Muscle of leg (tissue), 11 donors: ENCODE data around the gene MBOAT7. TPM values are rescaled to one million over a fixed set of nuclear protein-coding genes. Genes with fewer than 3 reads are reported as not detected.

Experiments
- DNase-seq: peaks from one replicate; pipeline ENCODE4 v3.0.0; 2013
- H3K27ac ChIP-seq: one replicate; pipeline ENCODE4 v1.5.1; 2013; ENCODE audit warnings: mild to moderate bottlenecking, low read length, control low read depth
- H3K27me3 ChIP-seq: one replicate; pipeline ENCODE4 v1.6.1; 2013; ENCODE audit warnings: low read length; ENCODE audit not compliant: control insufficient read depth, insufficient read depth
- H3K36me3 ChIP-seq: one replicate; pipeline ENCODE4 v1.6.1; 2013; ENCODE audit warnings: low read length; ENCODE audit not compliant: control insufficient read depth, insufficient read depth
- H3K4me1 ChIP-seq: one replicate; pipeline ENCODE4 v1.6.1; 2013; ENCODE audit warnings: low read length; ENCODE audit not compliant: control insufficient read depth, insufficient read depth
- H3K4me3 ChIP-seq: one replicate; pipeline ENCODE4 v1.5.1; 2013; ENCODE audit warnings: low read length, control low read depth
- H3K9me3 ChIP-seq: replicated peaks from 2 replicates; pipeline ENCODE4 v1.6.1; 2013; ENCODE audit warnings: low read depth, low read length; ENCODE audit not compliant: control insufficient read depth
- WGBS: methylation state at CpG from one replicate; pipeline ENCODE4 v1.1.5; 2013; ENCODE audit warnings: missing lambda C conversion rate; ENCODE audit not compliant: insufficient coverage; 5-methylcytosine and 5-hydroxymethylcytosine counted together
- polyA plus RNA-seq, 8 donors: library from polyadenylated mRNA; unstranded; fragments of 120-200 nt; gene quantifications; one replicate each; pipeline versions ENCODE4 v1.2.1 to v1.2.3, GENCODE V29; 2013; ENCODE audit warnings: inconsistent platforms in 1 of 8, low replicate concordance in 1 of 8; ENCODE audit not compliant: insufficient read length in 8 of 8, insufficient read depth in 1 of 8
- total RNA-seq: library from RNA; stranded (reverse); fragments of 120-200 nt; gene quantifications from one replicate; pipeline ENCODE4 v1.2.4, GENCODE V29; 2013

MBOAT7 gene
- total and polyA plus RNA-seq, 9 donors: 11.1 to 38.3 (median 28.4) TPM

GRCh38 chr19:54164369-54165068, 24.9 kb downstream of the MBOAT7 start:
- Histone ChIP-seq H3K4me3 (no peak overlapping the region), H3K27me3 (peaks cover 20% of the 10 kb centered on the region), H3K27ac (no peak overlapping the region), H3K9me3 (peaks cover 2% of the 10 kb centered on the region), H3K4me1 (peaks cover 24% of the 10 kb centered on the region), H3K36me3 (no peaks in the 10 kb centered on the region)
- WGBS: 4% methylated on average over 35 of the region's 37 CpGs
- no peak for DNase-seq

GRCh38 chr19:54162884-54163283, 26.5 kb downstream of the MBOAT7 start:
- DNase-seq: no peak
- peaks cover 32% of the 10 kb centered on the region for H3K4me1 ChIP-seq
- H3K9me3 ChIP-seq: peaks cover 2% of the 10 kb centered on the region
- H3K4me3 ChIP-seq: no peak overlapping the region
- 51% methylated on average over 8 of the region's 14 CpGs for WGBS
- H3K27ac ChIP-seq: peak overlapping the region; percentile 35
- H3K36me3 ChIP-seq: peaks cover 8% of the 10 kb centered on the region
- H3K27me3 ChIP-seq: peaks cover 20% of the 10 kb centered on the region

GRCh38 chr19:54162241-54162805, 27.1 kb downstream of the MBOAT7 start:
- H3K9me3 ChIP-seq: peaks cover 2% of the 10 kb centered on the region
- peaks cover 13% of the 10 kb centered on the region for H3K36me3 ChIP-seq
- peak; percentile 84 for DNase-seq
- peaks cover 32% of the 10 kb centered on the region for H3K4me1 ChIP-seq
- WGBS: 3% methylated on average over 23 of the region's 35 CpGs
- H3K4me3 ChIP-seq: peak overlapping the region; percentile 32
- peaks cover 20% of the 10 kb centered on the region for H3K27me3 ChIP-seq
- H3K27ac ChIP-seq: peak overlapping the region; percentile 35

GRCh38 chr19:54160854-54161253, 28.5 kb downstream of the MBOAT7 start:
- WGBS: 33% methylated on average over 11 of the region's 13 CpGs
- Histone ChIP-seq H3K36me3 (peaks cover 26% of the 10 kb centered on the region), H3K27ac (peak overlapping the region; percentile 94), H3K9me3 (peaks cover 2% of the 10 kb centered on the region), H3K4me3 (no peak overlapping the region), H3K27me3 (peaks cover 20% of the 10 kb centered on the region), H3K4me1 (peaks cover 32% of the 10 kb centered on the region)
- peak; percentile 69 for DNase-seq

GRCh38 chr19:54160182-54160811, 29.1 kb downstream of the MBOAT7 start:
- WGBS: 1% methylated on average over 19 of the region's 28 CpGs
- peaks cover 2% of the 10 kb centered on the region for H3K9me3 ChIP-seq
- H3K36me3 ChIP-seq: peaks cover 31% of the 10 kb centered on the region
- H3K4me1 ChIP-seq: peaks cover 32% of the 10 kb centered on the region
- peaks cover 19% of the 10 kb centered on the region for H3K27me3 ChIP-seq
- peak overlapping the region; percentile 64 for H3K4me3 ChIP-seq
- peak overlapping the region; percentile 94 for H3K27ac ChIP-seq
- DNase-seq: peak; percentile 65

- DNase-seq: peak; percentile 100
- Histone ChIP-seq H3K4me1 (peaks cover 32% of the 10 kb centered on the region), H3K4me3 (peak within 1 kb of the TSS; percentile 83), H3K36me3 (peaks cover 38% of the 10 kb centered on the region), H3K27ac (peak within 1 kb of the TSS; percentile 95), H3K9me3 (no peaks in the 10 kb centered on the region), H3K27me3 (peaks cover 12% of the 10 kb centered on the region)
- under 1% methylated on average over 70 of the region's 72 CpGs for WGBS
Measured at GRCh38 chr19:54159352-54160181, 29.8 kb downstream of the MBOAT7 start, which contains the start of gene LENG1. Gene LENG1 (minus strand): TSS chr19:54159721. CDS start chr19:54159695, 26 bp downstream.

- peaks cover 7% of the 10 kb centered on the region for H3K27me3 ChIP-seq
- H3K9me3 ChIP-seq: no peaks in the 10 kb centered on the region
- H3K27ac ChIP-seq: peak overlapping the region; percentile 95
- H3K4me1 ChIP-seq: peaks cover 32% of the 10 kb centered on the region
- DNase-seq: peak; percentile 56
- peak overlapping the region; percentile 83 for H3K4me3 ChIP-seq
- WGBS: 2% methylated on average over 11 of the region's 19 CpGs
- peaks cover 45% of the 10 kb centered on the region for H3K36me3 ChIP-seq
Measured at GRCh38 chr19:54158812-54159351, 30.5 kb downstream of the MBOAT7 start.

GRCh38 chr19:54156953-54157352, 32.4 kb downstream of the MBOAT7 start:
- Histone ChIP-seq H3K9me3 (no peaks in the 10 kb centered on the region), H3K27ac (no peak overlapping the region), H3K36me3 (peaks cover 63% of the 10 kb centered on the region), H3K27me3 (no peaks in the 10 kb centered on the region), H3K4me3 (no peak overlapping the region), H3K4me1 (peaks cover 24% of the 10 kb centered on the region)
- DNase-seq: no peak
- WGBS: 100% methylated on average over 3 of the region's 3 CpGs

GRCh38 chr19:54156490-54156889, 32.9 kb downstream of the MBOAT7 start:
- Histone ChIP-seq H3K9me3 (no peaks in the 10 kb centered on the region), H3K4me3 (no peak overlapping the region), H3K27me3 (no peaks in the 10 kb centered on the region), H3K27ac (no peak overlapping the region), H3K36me3 (peaks cover 68% of the 10 kb centered on the region), H3K4me1 (peaks cover 23% of the 10 kb centered on the region)
- WGBS: 73% methylated on average over 7 of the region's 11 CpGs
- DNase-seq: no peak
